OCI-LY7 (cell line): ENCODE measurements around the gene MRPL36. TPM values are rescaled to one million over a fixed set of nuclear protein-coding genes. Genes with fewer than 3 reads are reported as not detected.

Experiments
- BruUV-seq: library from RNA; stranded (reverse); fragments of 400-500 nt; replicated peaks from 2 replicates; lab custom pipeline; 2021; lab: Mats Ljungman, UMichigan
- CTCF ChIA-PET: fragments of 300-600 bp; sonication (Branson Sonifier 250); formaldehyde crosslinking; loops from one replicate; lab custom pipeline; 2022; ENCODE audit warnings: antibody characterized with exemption; ENCODE audit not compliant: unreplicated experiment; lab: Charles Lee
- POLR2A ChIA-PET: fragments of 300-600 bp; sonication (Branson Sonifier 250); formaldehyde crosslinking; loops from one replicate; lab custom pipeline; 2022; ENCODE audit warnings: antibody characterized with exemption; lab: Charles Lee
- DNase-seq: peaks from one replicate; pipeline ENCODE4 v3.0.0-alpha.2; 2015; ENCODE audit warnings: low spot score
- H2AFZ ChIP-seq: fragments of 200-600 bp; sonication (generic), shearing (Covaris generic); 2 replicates; pipeline ENCODE4 v1.6.1; 2014; ENCODE audit warnings: mild to moderate bottlenecking, antibody characterized with exemption, low read length, moderate library complexity
- H3K27ac ChIP-seq: fragments of 200-600 bp; sonication (generic); 2 replicates; pipeline ENCODE4 v1.5.1; 2014; ENCODE audit warnings: mixed run types, low read depth, mild to moderate bottlenecking, moderate library complexity, low read length, inconsistent platforms; ENCODE audit not compliant: poor library complexity, severe bottlenecking
- H3K36me3 ChIP-seq: fragments of 200-600 bp; sonication (generic); 2 replicates; pipeline ENCODE4 v1.6.1; 2014; ENCODE audit warnings: mild to moderate bottlenecking, antibody characterized with exemption, low read length, moderate library complexity, mixed read lengths; ENCODE audit not compliant: insufficient read depth
- H3K4me1 ChIP-seq: fragments of 200-600 bp; sonication (generic); 2 replicates; pipeline ENCODE4 v1.5.1; 2014; ENCODE audit warnings: mild to moderate bottlenecking, low read length; ENCODE audit not compliant: insufficient read depth, poor library complexity, severe bottlenecking
- H3K4me2 ChIP-seq: fragments of 200-600 bp; sonication (generic); 2 replicates; pipeline ENCODE4 v1.6.1; 2014; ENCODE audit warnings: mild to moderate bottlenecking, low read length
- H3K4me3 ChIP-seq: fragments of 200-600 bp; sonication (generic); 2 replicates; pipeline ENCODE4 v1.5.1; 2014; ENCODE audit warnings: mild to moderate bottlenecking, low read depth, low read length; ENCODE audit not compliant: poor library complexity, severe bottlenecking
- H3K79me2 ChIP-seq: fragments of 200-600 bp; sonication (generic); 2 replicates; pipeline ENCODE4 v1.6.1; 2016; ENCODE audit warnings: low read depth, mild to moderate bottlenecking, low read length, moderate library complexity, mixed read lengths; ENCODE audit not compliant: insufficient read depth
- H3K9me2 ChIP-seq: fragments of 200-600 bp; sonication (generic); 2 replicates; pipeline ENCODE4 v1.6.1; 2016; ENCODE audit warnings: mild to moderate bottlenecking, low read length, mixed read lengths; ENCODE audit not compliant: insufficient read depth
- H3K9me3 ChIP-seq: fragments of 200-600 bp; sonication (generic); 2 replicates; pipeline ENCODE4 v1.6.1; 2014; ENCODE audit warnings: mild to moderate bottlenecking, mixed run types, low read length, mixed read lengths
- H4K20me1 ChIP-seq: fragments of 200-600 bp; sonication (generic); 2 replicates; pipeline ENCODE4 v1.6.1; 2014; ENCODE audit warnings: mild to moderate bottlenecking, antibody characterized with exemption, low read length, moderate library complexity, mixed read lengths; ENCODE audit not compliant: insufficient read depth
- CTCF ChIP-seq: fragments of 200-600 bp; sonication (generic); conservative IDR thresholded peaks from 2 replicates; pipeline ENCODE4 v1.5.1; 2014; ENCODE audit warnings: mild to moderate bottlenecking, antibody characterized with exemption, low read length, moderate library complexity, mixed read lengths
- EZH2phosphoT487 ChIP-seq: fragments of 200-600 bp; sonication (generic); IDR thresholded peaks from 2 replicates; pipeline ENCODE4 v1.6.1; 2018; ENCODE audit warnings: low read depth, borderline replicate concordance, mild to moderate bottlenecking, mixed run types, antibody characterized with exemption, low read length, moderate library complexity, mixed read lengths
- intact Hi-C: fragments of 100-400 bp; cut with micrococcal nuclease; formaldehyde crosslinking; loops from one replicate; pipeline ENCODE4 v1.10.0; 2022; ENCODE audit not compliant: unreplicated experiment
- total RNA-seq, 2 experiments: library from RNA; depleted of rRNA in 1 of 2; stranded (reverse); fragments of >200 nt in 1 of 2; shearing (Covaris generic) in 1 of 2; gene quantifications; 2 replicates each; pipeline ENCODE4 v1.2.3, GENCODE V29; 2014 to 2022

Gene MRPL36
- total RNA-seq, 2 experiments from 2014 or later = 91.7 to 93.8 TPM

GRCh38 chr5:1835431-1835830 is 35.8 kb upstream of the MRPL36 start:
- intact Hi-C loops = no loop called here
- H3K27ac ChIP-seq = no peak overlapping the region
- no peaks in the 10 kb centered on the region for H3K4me1 ChIP-seq
- DNase-seq = no peak
- CTCF ChIA-PET = no interaction called here
- no peak overlapping the region for H2AFZ ChIP-seq
- no peak for TF ChIP-seq EZH2phosphoT487
- no peak for TF ChIP-seq CTCF
- H3K4me3 ChIP-seq = no peak overlapping the region
- no peaks in the 10 kb centered on the region for H3K9me3 ChIP-seq
- H3K9me2 ChIP-seq = no peaks in the 10 kb centered on the region
- H3K36me3 ChIP-seq = no peaks in the 10 kb centered on the region
- no peaks in the 10 kb centered on the region for H4K20me1 ChIP-seq
- no TSS peak for BruUV-seq
- POLR2A ChIA-PET = no interaction called here
- H3K79me2 ChIP-seq = no peaks in the 10 kb centered on the region
- H3K4me2 ChIP-seq = no peak overlapping the region

DNA sequence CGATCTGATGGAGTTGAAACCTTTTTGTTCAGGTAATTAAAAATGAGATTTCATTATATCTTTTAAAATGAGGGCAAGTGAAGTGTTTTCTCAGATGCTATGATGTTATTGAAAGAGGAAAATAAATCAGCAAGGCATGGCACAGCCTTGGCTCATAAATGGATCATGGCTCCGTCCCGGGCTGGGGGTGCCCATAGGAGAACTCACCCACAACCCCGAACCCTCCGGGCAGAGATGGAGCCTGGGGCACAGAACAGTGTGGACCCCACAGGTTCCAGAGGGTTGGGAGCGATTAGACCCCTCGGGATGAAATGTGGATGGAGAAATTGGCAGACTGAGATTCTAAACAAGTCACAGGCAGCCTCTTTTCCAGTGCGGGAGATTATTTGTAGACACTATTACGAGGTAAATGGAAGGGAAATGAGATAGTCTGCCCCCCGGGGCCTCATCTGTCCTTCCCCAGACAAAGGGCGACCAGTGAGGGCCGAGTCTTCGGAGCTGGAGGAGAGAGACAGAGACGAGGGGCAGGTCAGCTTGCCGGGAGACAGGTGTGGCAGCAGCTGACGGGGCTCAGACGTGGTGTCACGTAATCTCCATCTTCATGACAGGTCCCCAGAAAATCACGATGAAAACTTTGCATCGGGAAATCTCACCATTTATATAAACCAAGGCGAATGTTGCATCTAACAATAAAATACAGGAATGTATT is 35.2 kb upstream of the MRPL36 start:
- no peak for TF ChIP-seq EZH2phosphoT487
- no peak for TF ChIP-seq CTCF
- Histone ChIP-seq H3K27ac (no peak overlapping the region), H3K79me2 (no peaks in the 10 kb centered on the region), H4K20me1 (no peaks in the 10 kb centered on the region), H3K4me2 (no peak overlapping the region), H3K4me1 (no peaks in the 10 kb centered on the region), H3K36me3 (peaks cover 5% of the 10 kb centered on the region; the same call in 1 of the 2 replicates), H3K9me3 (no peaks in the 10 kb centered on the region), H3K4me3 (no peak overlapping the region), H3K9me2 (no peaks in the 10 kb centered on the region), H2AFZ (no peak overlapping the region)
- intact Hi-C loops = no loop called here
- no peak for DNase-seq
- ChIA-PET POLR2A (no interaction called here), CTCF (no interaction called here)
- BruUV-seq = no TSS peak

DNA sequence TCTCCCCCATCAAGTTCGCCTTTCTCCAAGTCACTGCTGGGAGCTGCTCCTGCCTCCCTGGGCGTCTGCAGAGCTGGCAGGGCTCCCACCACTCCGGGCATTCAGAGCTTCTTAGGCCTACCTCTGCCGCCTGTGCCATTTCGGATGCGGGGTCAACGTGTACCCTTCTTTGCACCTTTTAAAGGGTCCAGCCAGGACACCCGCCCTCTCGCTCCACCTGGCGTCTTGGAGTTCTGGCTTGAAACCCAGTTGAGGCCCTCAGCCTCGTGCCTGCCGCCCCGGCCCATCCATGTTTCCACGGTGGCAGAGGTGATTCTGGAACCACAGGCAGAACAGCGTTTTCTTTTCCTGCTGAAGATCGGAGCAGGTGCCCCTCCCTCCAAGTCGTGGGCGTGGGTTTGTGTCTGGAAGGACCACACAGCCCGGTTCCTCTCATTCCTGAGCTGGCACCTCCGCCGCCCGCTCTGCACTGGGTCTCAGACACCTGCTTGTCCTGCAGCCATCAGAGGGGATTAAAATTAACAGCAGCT is 34.5 kb upstream of the MRPL36 start:
- CTCF ChIA-PET = no interaction called here
- Histone ChIP-seq H3K79me2 (no peaks in the 10 kb centered on the region), H3K4me2 (no peak overlapping the region), H3K9me3 (no peaks in the 10 kb centered on the region), H3K4me1 (no peaks in the 10 kb centered on the region), H3K4me3 (no peak overlapping the region), H4K20me1 (no peaks in the 10 kb centered on the region), H3K27ac (no peak overlapping the region), H3K36me3 (peaks cover 8% of the 10 kb centered on the region; the same call in 1 of the 2 replicates), H2AFZ (no peak overlapping the region), H3K9me2 (no peaks in the 10 kb centered on the region)
- intact Hi-C loops = no loop called here
- no TSS peak for BruUV-seq
- DNase-seq = no peak
- TF ChIP-seq CTCF = no peak
- TF ChIP-seq EZH2phosphoT487 = no peak
- POLR2A ChIA-PET = no interaction called here
